GM18499 (cell line): Measurements from ENCODE around the gene PADI1.
"Not testable (repeated sequence)": the region's sequence is repeated elsewhere in the genome, so short reads cannot be mapped to it uniquely, and the experiment has no call there.

Source experiments
- ATAC-seq: cut with Tn5 transposase; IDR thresholded peaks from one replicate; pipeline ENCODE4 v1.9.1; 2021; ENCODE audit warnings: moderate number of reproducible peaks; ENCODE audit not compliant: insufficient read depth, unreplicated experiment

PADI1 gene

GRCh38 chr1:17236779-17237560 lies 32.0 kb downstream of the PADI1 start:
- no peak for ATAC-seq

DNA sequence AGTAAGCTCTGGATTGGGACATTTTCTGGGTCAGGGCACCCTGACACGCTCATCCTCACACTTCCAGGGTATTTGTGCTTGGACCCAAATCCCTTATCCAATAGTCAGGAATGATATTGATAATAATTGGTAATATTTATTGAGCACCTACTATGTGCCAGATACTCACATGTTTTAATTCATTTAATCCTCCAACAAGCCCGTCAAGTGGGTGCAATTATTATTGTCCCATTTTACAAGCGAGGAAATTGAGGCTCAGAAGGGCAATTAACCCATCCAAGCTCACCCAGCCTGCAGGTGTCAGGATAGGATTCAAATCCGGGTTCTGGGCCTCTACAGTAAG lies 32.6 kb downstream of the PADI1 start:
- ATAC-seq, result no peak

DNA sequence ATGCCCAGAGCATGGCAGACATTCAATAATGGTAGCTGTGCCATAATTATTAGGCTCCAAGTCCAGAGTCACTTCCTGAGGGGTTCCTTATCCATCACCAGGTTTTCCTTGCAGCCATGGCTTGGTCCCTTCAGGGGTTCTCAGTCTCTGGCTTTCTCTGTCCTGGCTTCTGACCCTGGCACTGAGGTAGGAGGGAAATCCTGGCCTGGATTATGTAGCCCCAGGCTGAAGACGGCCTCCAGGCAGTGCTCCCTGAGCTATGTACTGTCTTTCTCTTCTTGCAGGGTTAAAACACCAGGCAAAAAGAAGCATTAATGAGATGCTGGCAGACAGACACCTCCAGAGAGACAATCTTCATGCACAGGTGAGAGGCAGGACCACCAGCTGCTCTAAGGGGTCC lies 34.5 kb downstream of the PADI1 start:
- ATAC-seq, result no peak

DNA sequence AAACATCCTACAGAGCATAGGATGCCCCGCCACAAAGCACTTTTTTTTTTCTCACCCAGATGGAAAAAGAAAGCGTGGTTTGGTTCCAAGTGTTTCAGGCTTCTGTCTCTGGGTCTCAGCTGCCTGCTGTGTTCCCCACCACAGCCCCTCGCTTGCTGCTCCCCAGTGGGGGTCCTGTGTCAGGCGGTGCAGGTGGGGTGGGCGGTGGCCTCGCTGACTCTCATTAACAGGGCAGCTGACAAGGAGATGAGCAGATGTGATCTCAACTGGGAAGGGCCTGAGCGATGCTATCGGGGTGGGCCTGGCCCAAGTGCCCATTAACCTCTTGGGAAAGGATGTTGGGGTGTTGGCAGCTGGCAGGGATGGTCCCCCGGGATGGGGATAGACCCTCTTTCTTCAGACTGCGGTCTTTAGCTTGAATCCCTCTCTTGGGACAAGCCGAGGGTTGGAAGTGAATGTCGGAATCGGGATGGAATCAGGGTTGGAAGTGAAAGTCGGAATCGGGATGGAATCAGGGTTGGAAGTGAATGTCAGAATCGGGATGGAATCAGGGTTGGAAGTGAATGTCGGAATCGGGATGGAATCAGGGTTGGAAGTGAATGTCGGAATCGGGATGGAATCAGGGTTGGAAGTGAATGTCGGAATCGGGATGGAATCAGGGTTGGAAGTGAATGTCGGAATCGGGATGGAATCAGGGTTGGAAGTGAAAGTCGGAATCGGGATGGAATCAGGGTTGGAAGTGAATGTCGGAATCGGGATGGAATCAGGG lies 36.3 kb downstream of the PADI1 start:
- not testable (repeated sequence) for ATAC-seq

DNA sequence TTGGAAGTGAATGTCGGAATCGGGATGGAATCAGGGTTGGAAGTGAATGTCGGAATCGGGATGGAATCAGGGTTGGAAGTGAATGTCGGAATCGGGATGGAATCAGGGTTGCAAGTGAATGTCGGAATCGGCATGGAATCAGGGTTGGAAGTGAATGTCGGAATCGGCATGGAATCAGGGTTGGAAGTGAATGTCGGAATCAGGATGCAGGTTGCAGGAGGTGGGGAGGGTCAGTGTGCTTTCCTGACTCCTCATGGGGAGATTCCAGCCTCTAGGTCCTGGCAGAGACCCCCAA lies 36.8 kb downstream of the PADI1 start:
- not testable (repeated sequence) for ATAC-seq

DNA sequence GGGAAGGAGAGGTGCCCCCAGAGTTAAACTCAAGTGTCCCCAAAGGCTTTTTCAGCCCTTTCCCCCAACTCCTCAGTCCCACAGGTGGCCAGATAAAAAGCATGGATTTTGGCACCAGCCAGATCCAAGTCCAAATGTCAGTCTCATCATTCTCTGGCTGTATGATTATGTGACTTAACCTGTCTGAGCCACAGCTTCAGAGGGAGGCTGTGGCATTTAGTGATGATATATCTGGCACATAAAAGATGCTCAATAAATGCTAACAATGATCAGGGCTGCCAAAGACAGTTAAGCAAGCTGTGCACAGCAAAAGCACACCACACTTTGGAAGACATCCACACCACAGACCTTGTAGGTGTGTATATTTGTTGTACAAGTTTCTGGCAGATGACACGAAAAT lies 38.3 kb downstream of the PADI1 start:
- ATAC-seq, result no peak

GRCh38 chr1:17244821-17245740 lies 40.2 kb downstream of the PADI1 start:
- ATAC-seq, result no peak

DNA sequence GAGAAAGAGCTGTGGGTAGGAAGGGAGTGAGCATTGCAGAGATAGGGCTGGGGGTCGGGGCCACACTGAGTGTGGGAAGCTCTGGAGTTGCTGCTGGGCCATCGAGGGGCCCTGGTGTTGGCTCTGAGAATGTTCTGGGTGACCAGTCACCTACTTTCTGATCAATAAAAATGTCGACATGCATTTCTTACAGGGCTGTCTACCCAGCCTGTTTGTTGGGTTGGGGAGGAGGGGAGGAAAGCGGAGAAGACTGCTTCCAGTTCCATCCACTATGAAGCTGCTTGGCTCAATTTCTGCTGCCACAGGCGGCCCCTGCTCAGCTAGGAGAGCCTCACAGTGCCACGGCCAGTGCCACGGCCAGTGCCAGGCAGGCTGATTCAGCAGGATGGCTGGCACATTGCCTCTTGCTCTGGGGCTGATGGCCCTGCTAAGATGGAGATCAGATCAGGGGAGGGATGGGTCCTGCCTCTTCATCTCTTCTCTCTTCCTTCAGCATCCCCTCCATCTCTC lies 40.9 kb downstream of the PADI1 start:
- ATAC-seq, result no peak

DNA sequence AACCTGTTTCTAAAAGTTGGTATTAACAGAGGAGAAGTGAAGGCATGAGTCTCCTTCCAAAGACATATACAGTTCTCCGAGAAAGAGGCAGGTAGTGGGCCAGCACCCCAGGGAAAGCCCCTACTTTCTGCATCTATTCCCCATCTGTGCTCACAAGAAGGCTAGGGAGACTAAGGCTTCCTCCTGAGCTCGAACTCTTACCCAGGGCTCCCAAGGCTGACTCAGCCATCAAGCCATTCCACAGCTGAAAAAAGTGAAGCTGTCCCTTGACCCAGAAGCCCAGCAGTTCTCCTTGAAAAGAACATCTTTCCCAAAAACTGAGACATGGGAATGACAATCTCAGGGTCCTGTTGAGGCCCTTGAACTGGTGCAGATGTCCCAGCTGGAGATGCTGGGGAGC lies 42.0 kb downstream of the PADI1 start:
- no peak for ATAC-seq

GRCh38 chr1:17248781-17249180 lies 43.9 kb downstream of the PADI1 start, which contains the start of gene PADI3:
TSS of gene PADI3 (plus strand) at chr1:17249098. CDS start at chr1:17249138, 40 bp downstream.
- ATAC-seq, result no peak

GRCh38 chr1:17250601-17251000 lies 45.7 kb downstream of the PADI1 start:
- ATAC-seq, result no peak

DNA sequence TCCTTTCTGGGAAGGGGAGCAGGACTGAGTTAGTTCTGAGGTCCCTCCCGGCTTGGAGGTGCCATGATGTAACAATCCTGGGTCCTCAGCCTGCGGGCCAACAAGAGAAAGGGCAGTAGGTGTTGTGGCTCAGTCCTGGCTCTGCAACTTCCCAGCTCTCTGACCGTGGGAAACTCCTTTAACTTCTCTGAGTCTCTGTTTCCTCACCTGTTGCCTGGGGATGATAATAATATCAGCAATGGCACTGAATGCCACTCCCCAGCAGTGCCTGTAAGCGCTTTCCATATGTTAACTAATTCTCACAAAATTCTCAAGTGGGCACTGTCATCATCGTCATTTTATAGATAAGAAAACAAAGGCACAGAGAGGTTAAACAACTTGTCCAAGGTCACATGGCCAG lies 46.3 kb downstream of the PADI1 start:
- no peak for ATAC-seq

DNA sequence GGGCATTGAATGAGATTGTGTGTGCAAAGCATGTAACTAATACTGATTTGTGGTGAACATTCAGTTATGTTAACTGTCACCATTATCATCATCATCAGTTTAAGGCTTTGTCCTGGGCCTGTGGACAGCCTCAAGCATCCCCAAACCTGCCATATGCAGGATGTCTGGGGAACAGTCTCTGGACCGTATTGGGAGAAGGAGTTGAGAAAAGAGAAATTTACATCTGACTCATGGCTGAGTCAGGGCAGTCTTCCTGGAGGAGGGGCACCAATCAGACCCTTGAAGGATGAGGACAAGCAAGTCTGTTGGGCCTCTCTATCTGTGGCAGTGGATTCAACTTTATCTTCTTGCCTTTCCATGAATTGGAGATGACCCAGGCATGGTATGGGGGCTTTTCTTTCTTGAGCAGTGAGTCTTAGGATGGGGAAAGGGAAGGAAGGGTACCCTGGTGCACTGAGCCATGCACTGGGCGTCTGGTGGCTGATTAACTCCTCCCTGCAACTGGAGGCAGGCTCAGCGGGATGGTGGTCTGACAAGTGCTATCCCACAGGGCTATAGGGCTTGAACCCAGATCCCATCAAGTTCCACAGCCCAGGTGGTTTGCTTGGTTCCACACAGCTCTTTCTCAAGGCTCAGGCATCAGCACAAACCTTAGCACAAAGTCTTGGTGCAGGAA lies 46.9 kb downstream of the PADI1 start:
- no peak for ATAC-seq

- ATAC-seq, result no peak
Observed at GRCh38 chr1:17255336-17255735, 50.4 kb downstream of the PADI1 start.

DNA sequence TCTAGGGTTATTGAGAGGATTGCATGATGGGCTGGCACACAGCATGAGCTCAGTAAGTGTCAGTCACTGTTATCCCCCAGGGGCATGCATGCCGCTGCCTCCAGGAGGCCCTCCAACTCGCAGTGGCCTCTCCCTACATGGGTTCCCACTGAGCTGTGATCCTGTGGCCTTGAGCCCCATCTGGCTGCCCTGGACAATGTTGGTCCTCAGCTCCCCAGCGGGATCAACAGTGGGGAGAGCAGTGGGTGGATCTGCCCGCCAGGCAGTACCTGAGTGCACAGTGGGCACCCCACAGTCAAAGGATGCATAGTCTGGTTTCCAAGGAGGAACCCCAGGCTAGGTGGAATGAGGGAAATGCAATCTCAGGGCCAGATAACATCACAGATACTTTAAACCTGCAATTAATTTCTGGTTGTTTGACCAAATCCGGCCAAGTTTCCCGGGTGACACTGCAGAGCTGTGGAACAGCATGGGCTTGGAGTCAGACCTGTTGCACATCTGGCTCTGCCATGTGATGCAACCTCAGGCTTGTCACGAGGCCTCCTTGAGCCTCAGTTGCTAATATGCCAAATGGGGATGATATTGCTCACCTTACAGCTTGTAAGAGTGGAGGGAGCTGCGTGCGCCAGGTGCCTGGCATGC lies 53.3 kb downstream of the PADI1 start:
- no peak for ATAC-seq

GRCh38 chr1:17258758-17259130 lies 53.8 kb downstream of the PADI1 start:
- no peak for ATAC-seq

DNA sequence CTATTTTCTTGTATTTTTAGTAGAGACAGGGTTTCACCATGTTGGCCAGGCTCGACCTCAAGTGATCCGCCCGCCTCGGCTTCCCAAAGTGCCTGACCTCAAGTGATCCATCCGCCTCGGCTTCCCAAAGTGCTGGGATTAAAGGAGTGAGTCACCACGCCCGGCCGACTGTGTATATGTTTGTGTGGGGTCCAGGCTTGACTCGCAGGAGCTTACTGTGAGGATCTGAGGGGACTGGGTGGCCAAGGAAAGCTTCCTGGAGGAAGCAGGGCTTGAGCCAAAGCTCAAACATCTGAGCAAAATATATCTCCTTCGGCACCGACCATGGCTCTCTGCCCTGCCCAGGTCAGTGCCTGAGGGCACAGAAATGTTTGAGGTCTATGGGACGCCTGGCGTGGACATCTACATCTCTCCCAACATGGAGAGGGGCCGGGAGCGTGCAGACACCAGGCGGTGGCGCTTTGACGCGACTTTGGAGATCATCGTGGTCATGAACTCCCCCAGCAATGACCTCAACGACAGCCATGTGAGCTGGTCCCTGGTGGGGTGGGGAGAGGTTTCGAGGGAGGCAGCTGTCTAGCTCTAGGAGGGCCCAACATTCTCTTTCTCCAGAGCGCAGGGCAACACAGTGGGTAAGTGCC lies 54.4 kb downstream of the PADI1 start:
- ATAC-seq, result no peak

GRCh38 chr1:17260264-17260663 lies 55.3 kb downstream of the PADI1 start:
- no peak for ATAC-seq

DNA sequence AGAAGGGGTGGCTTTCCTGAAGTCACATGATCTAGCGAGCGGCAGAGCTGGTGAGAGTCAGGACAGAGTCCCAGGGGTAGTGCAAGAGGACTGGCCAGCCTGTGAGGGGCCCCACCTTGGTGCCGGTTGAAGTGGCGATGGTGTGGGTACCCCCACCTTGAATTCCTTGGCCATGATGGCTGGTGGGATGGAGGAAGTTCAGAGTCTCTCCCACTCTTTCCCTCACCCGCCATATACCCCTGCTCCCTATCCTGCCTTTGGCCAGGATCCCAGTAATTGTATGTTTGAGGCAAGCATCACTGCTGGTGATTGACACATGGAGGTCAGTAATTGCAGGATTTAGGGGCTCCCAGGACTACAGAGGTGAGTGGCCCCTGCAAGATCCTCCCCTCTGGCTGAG lies 55.8 kb downstream of the PADI1 start:
- no peak for ATAC-seq
